Upper lobe of left lung (tissue), 6 donors: Measurements from ENCODE around the gene NOS1AP. TPM values are rescaled to one million over a fixed set of nuclear protein-coding genes. Genes with fewer than 3 reads are reported as not detected.

Experiments
- ATAC-seq, 2 donors: fragments of 200-7000 bp; cut with Tn5 transposase; one replicate each; pipeline ENCODE4 v1.9.1; 2022; ENCODE audit warnings: mild to moderate bottlenecking in 2 of 2, moderate library complexity in 2 of 2; ENCODE audit not compliant: low FRiP score in 2 of 2
- DNase-seq, 2 donors: peaks; one replicate each; pipeline ENCODE4 v3.0.0-alpha.2; 2019 to 2020
- H3K27ac ChIP-seq, 4 donors: fragments of 200-600 bp; sonication (generic); one replicate each; pipeline ENCODE4 v1.5.1; 2016 to 2019
- H3K27me3 ChIP-seq, 4 donors: fragments of 200-600 bp; sonication (generic); one replicate each; pipeline ENCODE4 v1.5.1; 2017 to 2019
- H3K36me3 ChIP-seq, 4 donors: fragments of 200-600 bp; sonication (generic); one replicate each; pipeline ENCODE4 v1.5.1; 2016 to 2019
- H3K4me1 ChIP-seq, 4 donors: fragments of 200-600 bp; sonication (generic); one replicate each; pipeline ENCODE4 v1.5.1; 2018 to 2019
- H3K4me3 ChIP-seq, 4 donors: fragments of 200-600 bp; sonication (generic); one replicate each; pipeline ENCODE4 v1.5.1; 2017 to 2019; ENCODE audit warnings: mild to moderate bottlenecking in 2 of 4, moderate library complexity in 1 of 4
- H3K9me3 ChIP-seq, 4 donors: fragments of 200-600 bp; sonication (generic); one replicate each; pipeline ENCODE4 v1.5.1; 2018 to 2019
- CTCF ChIP-seq, 6 experiments: fragments of 450-650 bp in 4 of 6; fragments of 200-600 bp in 2 of 6; sonication (generic) in 2 of 6; IDR thresholded peaks; one replicate each; pipeline ENCODE4 v1.5.1; 2016 to 2019; ENCODE audit warnings: antibody characterized with exemption in 6 of 6
- EP300 ChIP-seq, 4 donors: sonication (generic); formaldehyde crosslinking; IDR thresholded peaks; one replicate each; pipeline ENCODE4 v1.5.1; 2017; ENCODE audit warnings: antibody characterized with exemption in 4 of 4, control low read depth in 2 of 4
- POLR2A ChIP-seq, 4 donors: fragments of 450-650 bp; IDR thresholded peaks; one replicate each; pipeline ENCODE4 v1.5.1; 2016 to 2017; ENCODE audit warnings: antibody characterized with exemption in 4 of 4, mild to moderate bottlenecking in 2 of 4
- POLR2AphosphoS5 ChIP-seq, 2 donors: sonication (generic); formaldehyde crosslinking; IDR thresholded peaks; one replicate each; pipeline ENCODE4 v1.5.1; 2017; ENCODE audit warnings: antibody characterized with exemption in 2 of 2
- WGBS, 2 donors: methylation state at CpG; one replicate each; pipeline ENCODE4 v1.1.5; 2017 to 2018; 5-methylcytosine and 5-hydroxymethylcytosine counted together
- total RNA-seq, 6 donors: library from RNA; depleted of rRNA in 4 of 6; stranded (reverse); fragments of >200 nt in 4 of 6; gene quantifications; one replicate each; pipeline versions ENCODE4 v1.1.0 to v1.2.1, GENCODE V29; 2016 to 2021
- donor health status: DM: no; HTN: no; CAD: no; lungs with moderate emphysema.
- donor health status: DM: no; HTN: yes; CAD: no; lungs with severe emphysema.

Gene NOS1AP
- total RNA-seq, 6 donors from 2014 or later, result 5.3 to 16.4 (median 6.5) TPM

- ATAC-seq (no peak), DNase-seq (no peak)
- Histone ChIP-seq H3K27me3 (no peaks in the 10 kb centered on the region), H3K9me3 (no peaks in the 10 kb centered on the region), H3K36me3 (no peaks in the 10 kb centered on the region), H3K4me3 (no peak overlapping the region), H3K27ac (no peak overlapping the region), H3K4me1 (peaks cover 0 to 8% (median 3%) of the 10 kb centered on the region in 4 donors)
- TF ChIP-seq POLR2AphosphoS5 (IDR thresholded peaks at IDR 0.05) (no peak), EP300 (IDR thresholded peaks at IDR 0.05) (no peak), CTCF (IDR thresholded peaks at IDR 0.05) (no peak)
- 54 to 59% methylated on average over 11 of the region's 11 CpGs for WGBS, 2 donors
These were observed 319.7 kb downstream of the NOS1AP start for GRCh38 chr1:162389021-162389818.

DNA sequence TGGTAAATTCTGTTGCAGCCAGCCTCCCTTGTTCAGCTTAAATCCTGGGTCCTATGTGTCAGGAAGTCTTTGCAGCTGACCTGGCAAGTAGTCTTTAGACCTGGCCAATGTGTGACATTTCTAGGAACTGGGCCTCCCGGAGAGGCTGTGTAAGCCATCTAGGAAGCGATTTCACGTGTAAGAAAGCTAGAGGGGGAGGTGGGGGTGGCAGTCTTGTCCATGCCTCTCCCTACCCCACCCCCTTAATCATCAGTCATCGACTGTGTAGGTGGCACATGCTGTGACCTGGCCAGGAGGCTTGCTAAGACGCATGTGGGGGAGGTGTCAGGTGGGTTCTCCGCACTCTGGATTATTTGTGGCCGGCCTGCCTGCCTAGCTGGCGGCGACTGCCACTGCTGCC, 320.5 kb downstream of the NOS1AP start:
- 79 to 83% methylated on average over 9 of the region's 9 CpGs for WGBS, 2 donors
- Histone ChIP-seq H3K9me3 (no peaks in the 10 kb centered on the region), H3K4me3 (no peak overlapping the region), H3K27ac (no peak overlapping the region), H3K4me1 (peaks cover 0 to 8% (median 3%) of the 10 kb centered on the region in 4 donors), H3K27me3 (no peaks in the 10 kb centered on the region), H3K36me3 (no peaks in the 10 kb centered on the region)
- no peak for ATAC-seq
- peak in 1 of 2 donors; percentile 47 for DNase-seq
- TF ChIP-seq POLR2AphosphoS5 (IDR thresholded peaks at IDR 0.05) (no peak), CTCF (IDR thresholded peaks at IDR 0.05) (no peak), POLR2A (IDR thresholded peaks at IDR 0.05) (no peak), EP300 (IDR thresholded peaks at IDR 0.05) (no peak)

DNA sequence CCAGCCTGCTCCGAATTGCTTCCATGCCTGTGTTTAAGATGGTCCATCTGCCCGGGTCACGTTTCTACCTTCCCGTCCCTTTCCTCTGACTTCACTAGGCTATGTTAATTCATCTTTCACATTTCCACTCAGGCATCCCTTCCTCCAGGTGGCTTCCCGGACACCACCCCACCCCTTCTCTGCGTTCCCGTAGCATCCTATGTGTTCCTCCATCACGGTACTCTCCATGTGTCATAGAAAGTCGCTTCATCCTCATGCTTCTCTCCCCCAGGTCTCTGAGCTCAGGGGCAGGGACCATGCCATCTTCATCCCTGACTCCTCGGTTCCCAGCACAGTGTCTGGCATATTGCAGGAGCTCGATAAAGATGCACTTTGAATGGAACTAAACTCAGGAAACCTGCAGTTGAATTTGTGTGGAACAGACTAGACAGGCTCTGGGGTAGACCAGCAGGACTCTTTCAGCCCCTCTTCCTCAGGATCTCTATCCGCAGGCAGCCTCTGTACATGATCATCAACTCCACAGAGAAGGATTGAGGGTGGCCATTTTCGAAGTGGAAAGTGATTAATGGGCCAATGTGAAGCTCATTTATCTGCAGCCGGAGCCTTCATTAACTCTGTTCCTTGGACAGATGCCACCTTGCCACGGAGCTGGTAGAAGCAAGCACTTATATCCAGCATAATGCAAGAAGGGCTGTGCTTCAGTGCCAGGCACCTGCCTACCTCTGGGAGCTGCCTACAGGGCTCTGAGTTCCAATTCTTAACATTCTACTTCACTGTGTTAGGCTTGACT, 321.1 kb downstream of the NOS1AP start:
- TF ChIP-seq EP300 (IDR thresholded peaks at IDR 0.05) (no peak), POLR2AphosphoS5 (IDR thresholded peaks at IDR 0.05) (no peak), CTCF (IDR thresholded peaks at IDR 0.05) (no peak), POLR2A (IDR thresholded peaks at IDR 0.05) (no peak)
- Histone ChIP-seq H3K27me3 (no peaks in the 10 kb centered on the region), H3K9me3 (no peaks in the 10 kb centered on the region), H3K4me3 (no peak overlapping the region), H3K27ac (no peak overlapping the region), H3K36me3 (no peaks in the 10 kb centered on the region), H3K4me1 (peaks cover 0 to 8% (median 3%) of the 10 kb centered on the region in 4 donors)
- DNase-seq (no peak), ATAC-seq (no peak)
- 78% methylated on average over 15 of the region's 15 CpGs for WGBS, 2 donors

DNA sequence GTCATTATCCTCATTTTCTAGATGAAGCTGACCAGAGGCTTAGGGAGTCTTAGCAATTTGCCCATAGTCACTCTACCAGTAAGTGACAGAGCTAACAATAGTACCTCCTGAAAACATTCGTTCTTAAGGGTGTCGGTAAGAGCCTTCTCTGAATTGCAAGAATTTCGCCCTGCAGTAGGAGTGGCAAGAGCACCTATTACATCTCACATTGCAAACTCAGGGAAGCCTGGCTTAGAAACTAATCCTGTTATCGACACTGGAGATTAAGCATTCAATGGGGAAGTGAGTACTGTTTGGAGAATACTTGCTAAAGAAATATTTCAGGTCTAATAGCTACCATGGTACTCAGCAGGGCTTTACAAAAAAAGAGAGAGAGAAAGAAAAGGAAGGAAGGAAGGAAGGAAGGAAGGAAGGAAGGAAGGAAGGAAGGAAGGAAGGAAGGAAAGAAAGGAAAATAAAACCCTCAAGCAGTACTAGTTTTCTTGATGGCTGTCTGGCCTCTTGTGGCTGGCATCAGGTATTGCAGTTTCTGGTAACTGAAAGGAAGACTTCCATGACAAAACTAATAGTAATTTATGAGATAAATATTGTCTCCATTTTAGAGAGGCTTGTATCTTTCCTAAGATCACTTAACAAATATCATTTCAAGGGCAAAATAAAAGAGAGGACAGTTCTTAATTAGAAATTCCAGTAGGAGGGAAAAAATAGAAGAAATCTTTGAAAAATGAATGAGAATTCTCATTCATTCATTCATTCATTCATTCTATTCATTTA, 322.5 kb downstream of the NOS1AP start:
- WGBS, 2 donors, result 32 to 39% methylated on average over 4 of the region's 4 CpGs
- H3K27me3 ChIP-seq, result no peaks in the 10 kb centered on the region
- ATAC-seq (peak; percentile 67 to 80), DNase-seq (peak in 1 of 2 donors; percentile 44)
- no peaks in the 10 kb centered on the region for H3K36me3 ChIP-seq
- no peaks in the 10 kb centered on the region for H3K9me3 ChIP-seq
- H3K4me3 ChIP-seq, result no peak overlapping the region
- H3K27ac ChIP-seq, result no peak overlapping the region
- TF ChIP-seq EP300 (IDR thresholded peaks at IDR 0.05), result peak in 1 of 4 donors; percentile 64
- peak in 1 of 2 donors; percentile 6 for TF ChIP-seq POLR2AphosphoS5 (IDR thresholded peaks at IDR 0.05)
- peak; percentile 61 to 87 (median 80) for TF ChIP-seq CTCF (IDR thresholded peaks at IDR 0.05)
- TF ChIP-seq POLR2A (IDR thresholded peaks at IDR 0.05), result no peak
- H3K4me1 ChIP-seq, result peaks cover 0 to 8% (median 3%) of the 10 kb centered on the region in 4 donors
